GM21381 (cell line): ENCODE measurements around the gene VSNL1.

Experiments
- ATAC-seq: cut with Tn5 transposase; IDR thresholded peaks from one replicate; pipeline ENCODE4 v1.9.1; 2021; ENCODE audit warnings: mild to moderate bottlenecking, moderate library complexity; ENCODE audit not compliant: unreplicated experiment

The VSNL1 gene

GRCh38 chr2:17608251-17608650 lies 67.8 kb downstream of the VSNL1 start:
- no peak for ATAC-seq

GRCh38 chr2:17610521-17610920 lies 70.0 kb downstream of the VSNL1 start:
- no peak for ATAC-seq

- no peak for ATAC-seq
These were observed 70.5 kb downstream of the VSNL1 start for GRCh38 chr2:17611036-17611435.

GRCh38 chr2:17614174-17614930 lies 73.9 kb downstream of the VSNL1 start:
- no peak for ATAC-seq

DNA sequence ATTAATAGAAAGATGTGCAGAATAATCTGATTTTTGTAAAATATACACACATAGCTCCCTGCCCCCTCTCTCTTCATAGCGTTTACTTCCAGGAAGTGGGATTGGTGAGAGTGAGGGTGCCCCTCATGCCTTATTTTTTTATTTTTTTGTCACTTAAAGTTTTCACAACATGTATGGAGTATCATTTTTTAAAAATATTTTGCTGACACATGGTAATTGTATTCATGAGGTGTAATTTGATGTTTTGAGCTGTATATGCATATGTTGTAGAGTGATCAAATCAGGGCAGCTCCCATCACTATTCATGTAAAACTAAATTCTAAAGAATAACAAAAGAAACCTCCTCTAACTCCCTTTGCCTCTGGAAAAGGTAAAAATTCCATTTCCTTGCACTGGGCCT lies 74.7 kb downstream of the VSNL1 start:
- no peak for ATAC-seq

- ATAC-seq = no peak
These were observed 75.3 kb downstream of the VSNL1 start for GRCh38 chr2:17615728-17616351.

DNA sequence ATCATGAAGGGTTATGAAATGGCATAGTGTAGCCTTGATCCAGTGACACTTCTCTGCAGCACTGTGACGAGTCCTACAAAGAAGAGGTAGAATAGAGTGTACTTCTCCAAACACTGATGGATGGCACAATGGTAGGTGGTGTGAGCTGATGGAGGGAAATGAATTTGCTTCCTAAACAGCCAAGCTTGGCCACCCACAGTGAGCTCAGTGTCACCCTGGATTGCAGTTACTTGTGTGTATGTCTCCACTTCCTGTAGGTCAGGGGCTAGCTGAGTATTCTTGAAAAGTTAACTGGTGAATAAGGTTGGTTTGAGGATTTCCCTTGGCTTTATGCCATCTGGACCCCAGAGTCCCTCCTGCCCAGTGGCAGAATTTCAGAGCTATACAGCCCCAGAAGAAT lies 75.9 kb downstream of the VSNL1 start:
- no peak for ATAC-seq

DNA sequence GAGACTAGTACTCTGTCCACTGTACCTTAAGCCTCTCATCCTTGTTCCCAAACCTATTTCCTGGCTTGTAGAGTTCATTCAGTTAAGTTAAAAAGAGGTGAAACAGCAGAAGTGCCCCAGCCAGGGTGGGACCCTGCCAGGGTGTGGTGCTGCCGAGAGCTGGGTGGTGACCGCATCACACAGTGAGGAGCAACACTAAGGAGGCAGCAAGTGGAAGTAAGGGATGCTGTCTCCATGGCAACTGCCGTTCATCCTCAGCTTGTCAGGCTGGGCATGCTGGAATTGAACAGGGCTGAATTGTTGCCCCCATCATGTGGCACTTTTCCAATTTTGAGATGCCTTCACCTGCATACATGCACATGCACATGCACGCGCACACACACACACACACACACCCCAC lies 77.0 kb downstream of the VSNL1 start:
- ATAC-seq = no peak

- no peak for ATAC-seq
These were observed 77.5 kb downstream of the VSNL1 start for GRCh38 chr2:17617955-17618354.

- no peak for ATAC-seq
These were observed 79.8 kb downstream of the VSNL1 start for GRCh38 chr2:17620280-17620679.

DNA sequence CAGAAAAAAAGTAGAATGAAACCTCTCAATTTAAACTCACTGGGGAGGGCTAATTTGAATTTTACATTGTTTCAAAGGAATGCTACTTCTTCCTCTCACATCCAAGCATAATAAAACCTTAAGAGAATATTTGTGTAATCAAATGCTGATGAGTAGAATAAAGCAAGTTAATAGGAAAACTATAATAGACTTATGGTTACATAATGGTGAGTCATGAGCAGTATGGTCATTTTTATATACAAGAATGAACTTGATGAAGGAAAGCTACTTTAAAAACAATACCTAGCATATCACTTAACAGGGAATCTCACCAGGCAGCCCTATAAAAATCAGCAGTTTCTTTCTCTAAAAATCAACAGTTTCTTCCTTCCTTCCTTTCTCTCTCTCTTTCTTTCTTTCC lies 80.3 kb downstream of the VSNL1 start:
- no peak for ATAC-seq

GRCh38 chr2:17621781-17622180 lies 81.3 kb downstream of the VSNL1 start:
- no peak for ATAC-seq

- ATAC-seq = no peak
These were observed 85.0 kb downstream of the VSNL1 start for GRCh38 chr2:17625446-17625845.

- ATAC-seq = no peak
These were observed 86.5 kb downstream of the VSNL1 start for GRCh38 chr2:17626986-17627385.

DNA sequence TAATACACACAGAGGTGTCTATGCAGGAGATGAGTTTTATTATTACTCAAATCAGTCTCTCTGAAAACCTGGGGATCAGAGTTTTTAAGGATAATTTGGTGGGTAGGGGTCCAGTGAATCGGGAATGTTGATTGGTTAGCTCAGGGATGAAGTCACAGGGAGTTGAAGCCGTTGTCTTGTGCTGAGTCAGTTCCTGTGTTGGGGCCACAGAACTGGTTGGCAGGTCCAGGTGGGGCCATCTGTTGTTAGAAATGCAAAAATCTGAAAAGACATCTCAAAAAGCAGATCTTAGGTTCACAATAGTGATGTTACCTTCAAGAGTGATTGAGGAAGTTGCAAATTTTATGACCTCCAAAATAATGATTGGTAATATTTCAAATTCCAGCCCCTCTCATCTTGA lies 86.9 kb downstream of the VSNL1 start:
- no peak for ATAC-seq

- ATAC-seq = peak; percentile 62
These were observed 88.1 kb downstream of the VSNL1 start for GRCh38 chr2:17628349-17629261.

GRCh38 chr2:17630089-17630488 lies 89.6 kb downstream of the VSNL1 start:
- ATAC-seq = no peak

- no peak for ATAC-seq
These were observed 94.5 kb downstream of the VSNL1 start for GRCh38 chr2:17634997-17635396.

GRCh38 chr2:17636257-17636656 lies 95.8 kb downstream of the VSNL1 start:
- ATAC-seq = no peak

DNA sequence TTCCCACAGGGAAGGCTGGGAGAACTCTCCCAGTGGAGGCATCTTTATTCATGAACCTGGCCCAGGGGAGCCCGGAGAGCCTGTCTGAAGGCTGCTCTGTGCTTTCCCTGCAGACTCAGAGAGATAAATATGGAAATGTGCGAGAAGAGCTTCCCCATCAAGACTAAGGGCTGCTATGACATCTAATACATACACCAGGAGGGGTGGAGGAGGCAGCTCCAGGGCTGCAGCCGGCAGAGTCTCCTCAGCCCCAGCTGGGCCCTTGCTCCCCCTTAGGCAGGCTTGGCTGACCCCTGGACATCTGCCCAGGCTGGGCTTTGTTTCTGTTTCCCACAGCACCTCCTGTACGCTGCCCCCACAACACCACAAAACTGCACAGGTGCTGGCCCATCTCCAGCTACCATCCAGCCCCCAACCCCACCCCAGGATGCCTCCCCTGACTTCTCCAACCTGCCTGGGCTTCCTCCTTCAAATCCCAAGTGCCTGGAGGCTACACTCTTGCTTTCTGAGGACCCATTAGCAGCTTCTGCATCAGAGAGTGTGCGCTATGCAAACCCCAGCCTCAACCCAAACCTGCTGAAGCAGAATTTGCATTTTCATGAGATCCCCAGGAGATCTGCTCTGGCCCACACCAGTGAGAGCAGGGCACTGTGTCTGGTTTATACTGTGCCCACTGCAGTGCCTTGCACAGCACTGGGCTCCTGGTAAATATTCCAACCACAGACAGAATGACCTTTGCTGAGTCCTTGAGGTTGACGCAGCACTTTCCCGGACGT lies 96.8 kb downstream of the VSNL1 start:
- no peak for ATAC-seq

DNA sequence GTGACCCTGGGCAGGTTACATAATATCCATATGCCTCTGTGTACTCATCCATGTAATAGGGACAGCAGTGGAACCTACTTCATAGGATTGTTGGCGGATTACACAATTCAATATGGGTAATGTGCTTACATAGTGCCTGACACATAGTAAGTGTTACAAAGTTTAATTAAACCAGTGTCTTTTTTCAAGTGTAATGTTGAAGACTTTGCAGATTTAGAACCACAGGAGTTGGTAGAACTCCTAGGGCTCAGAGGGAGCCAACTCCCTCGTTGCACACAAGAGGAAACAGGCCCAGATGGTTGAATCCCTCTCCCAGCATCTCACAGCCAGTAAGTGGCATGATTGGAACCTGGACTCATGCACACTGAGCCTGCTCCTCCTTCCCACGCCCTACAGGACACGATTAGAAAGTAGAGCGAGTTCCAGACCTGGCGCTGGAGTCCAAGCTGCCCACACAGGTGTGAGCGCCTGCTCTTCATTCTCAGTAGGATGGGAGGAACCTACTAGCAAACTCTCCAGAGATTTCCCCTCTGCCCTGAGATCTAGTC lies 97.8 kb downstream of the VSNL1 start:
- ATAC-seq = no peak
